Ectodermal cell (in vitro differentiated cells): ENCODE measurements around the gene PABPN1L.

ENCODE experiments used
- H3K27ac ChIP-seq: 2 replicates; pipeline ENCODE4 v1.7.0; 2013; ENCODE audit warnings: mild to moderate bottlenecking, low read depth, low read length; ENCODE audit not compliant: insufficient read depth, poor library complexity, severe bottlenecking
- H3K27me3 ChIP-seq: 2 replicates; pipeline ENCODE4 v1.7.0; 2013; ENCODE audit warnings: mild to moderate bottlenecking, low read length; ENCODE audit not compliant: insufficient read depth, control insufficient read depth, poor library complexity, severe bottlenecking
- H3K36me3 ChIP-seq: one replicate; pipeline ENCODE4 v1.7.0; 2013; ENCODE audit warnings: low read length; ENCODE audit not compliant: control insufficient read depth, insufficient read depth
- H3K4me1 ChIP-seq: one replicate; pipeline ENCODE4 v1.7.0; 2013; ENCODE audit warnings: low read length; ENCODE audit not compliant: control insufficient read depth, insufficient read depth
- H3K4me3 ChIP-seq: 2 replicates; pipeline ENCODE4 v1.7.0; 2013; ENCODE audit warnings: low read depth, low read length, control low read depth; ENCODE audit not compliant: insufficient read depth
- H3K9me3 ChIP-seq: 2 replicates; pipeline ENCODE4 v1.7.0; 2013; ENCODE audit warnings: mild to moderate bottlenecking, low read length, moderate library complexity; ENCODE audit not compliant: control insufficient read depth
- WGBS, 2 experiments: methylation state at CpG; one replicate each; pipeline ENCODE4 v1.1.7; 2013; ENCODE audit warnings: missing lambda C conversion rate in 2 of 2; 5-methylcytosine and 5-hydroxymethylcytosine counted together

Gene PABPN1L

DNA sequence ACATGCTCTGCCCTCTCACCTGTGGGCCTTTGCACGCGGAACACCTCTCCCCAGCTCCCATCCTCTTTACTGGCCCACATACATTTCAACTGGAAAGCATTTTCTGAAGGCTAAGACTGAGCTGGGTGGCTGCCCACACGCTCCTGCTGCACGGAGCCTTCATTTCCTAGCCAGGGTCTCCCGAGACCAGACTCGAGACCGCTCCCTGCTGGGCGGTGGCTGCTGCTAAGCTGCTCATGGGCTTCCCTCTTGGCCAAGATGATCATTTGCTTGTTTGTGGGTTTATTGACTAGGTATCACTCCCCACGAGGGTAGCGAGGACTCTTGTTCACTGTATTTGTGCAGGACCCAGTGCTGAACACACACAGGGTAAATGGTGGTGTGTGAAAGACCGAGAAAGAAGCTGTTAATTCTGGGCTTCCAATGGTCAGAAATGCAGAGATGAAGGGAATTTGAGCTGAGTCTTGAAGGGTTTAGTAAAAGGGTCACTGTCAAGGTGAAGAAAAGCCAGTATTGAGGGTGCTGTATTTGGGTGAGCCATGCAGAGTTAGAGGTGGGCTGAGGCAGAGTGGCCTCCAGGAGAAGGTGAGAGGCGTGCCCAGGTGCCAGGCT, 8.6 kb downstream of the PABPN1L start:
- 19 to 21% methylated on average over 12 of the region's 12 CpGs for WGBS, 2 experiments

DNA sequence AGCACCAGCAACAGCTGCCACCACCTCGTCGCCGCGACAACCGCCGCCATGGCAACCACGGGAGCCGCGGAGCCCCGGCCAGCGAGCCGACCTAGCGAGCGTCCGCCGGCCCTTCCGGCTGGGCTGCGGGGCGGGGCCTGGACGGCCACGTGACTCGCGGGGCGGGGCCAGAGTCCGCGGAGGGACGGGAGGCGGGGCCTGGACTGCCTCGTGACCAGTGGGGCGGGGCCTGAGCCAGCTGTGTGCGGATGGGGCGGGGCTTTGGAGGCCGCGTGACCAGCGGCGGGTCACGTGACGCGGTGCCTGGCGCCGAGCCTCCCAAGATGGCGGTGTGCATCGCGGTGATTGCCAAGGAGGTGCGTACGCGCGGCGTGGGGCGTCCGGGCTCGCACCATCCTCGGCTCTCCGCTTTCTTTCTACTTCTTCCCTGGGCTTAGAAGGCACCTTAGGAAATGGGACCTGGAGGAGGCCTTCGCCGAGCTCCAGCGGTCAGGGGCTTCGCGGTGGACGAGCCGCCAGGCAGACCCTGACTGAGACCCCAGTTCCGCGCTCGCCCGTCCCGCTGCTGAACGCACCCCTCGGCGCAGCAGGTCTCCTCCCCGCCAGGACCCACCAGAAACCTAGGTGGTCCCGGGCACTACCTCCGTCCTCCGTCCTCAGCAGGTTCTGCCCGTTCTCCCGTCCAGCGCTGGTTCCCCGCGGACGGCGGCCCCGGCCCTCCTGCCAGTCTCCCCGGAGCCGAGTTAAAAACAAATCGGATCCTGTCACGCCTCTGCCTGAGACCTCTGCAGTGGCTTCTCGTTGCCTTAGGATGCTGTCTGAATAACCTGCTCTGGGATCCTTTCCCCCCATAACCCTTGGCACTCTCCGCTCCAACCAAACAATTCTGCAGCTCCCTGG, 9.4 kb downstream of the PABPN1L start, which contains the start of the genes GALNS and TRAPPC2L:
Gene GALNS, minus strand, starts transcription at position 120 of the 900 bp plus-strand sequence. Its CDS starts 70 bp downstream, at position 50.
Gene TRAPPC2L, plus strand, starts transcription at position 300 of the 900 bp plus-strand sequence. Its CDS starts 24 bp downstream, at position 324.
- peaks cover 10% of the 10 kb centered on the region for H3K4me1 ChIP-seq
- no peaks in the 10 kb centered on the region for H3K9me3 ChIP-seq
- WGBS, 2 experiments, result 0 to 1% methylated on average over 87 of the region's 87 CpGs
- peak within 1 kb of the TSS; percentile 98 for H3K4me3 ChIP-seq
- H3K36me3 ChIP-seq, result peaks cover 13% of the 10 kb centered on the region
- H3K27me3 ChIP-seq, result no peaks in the 10 kb centered on the region
- peak within 1 kb of the TSS; percentile 60 for H3K27ac ChIP-seq

More for the DNA sequence above, 8.6 kb downstream of the PABPN1L start:
- H3K27me3 ChIP-seq, result no peaks in the 10 kb centered on the region
- H3K27ac ChIP-seq, result no peak overlapping the region
- peak overlapping the region; percentile 98 for H3K4me3 ChIP-seq
- H3K4me1 ChIP-seq, result peaks cover 10% of the 10 kb centered on the region
- H3K36me3 ChIP-seq, result peaks cover 13% of the 10 kb centered on the region
- H3K9me3 ChIP-seq, result no peaks in the 10 kb centered on the region

DNA sequence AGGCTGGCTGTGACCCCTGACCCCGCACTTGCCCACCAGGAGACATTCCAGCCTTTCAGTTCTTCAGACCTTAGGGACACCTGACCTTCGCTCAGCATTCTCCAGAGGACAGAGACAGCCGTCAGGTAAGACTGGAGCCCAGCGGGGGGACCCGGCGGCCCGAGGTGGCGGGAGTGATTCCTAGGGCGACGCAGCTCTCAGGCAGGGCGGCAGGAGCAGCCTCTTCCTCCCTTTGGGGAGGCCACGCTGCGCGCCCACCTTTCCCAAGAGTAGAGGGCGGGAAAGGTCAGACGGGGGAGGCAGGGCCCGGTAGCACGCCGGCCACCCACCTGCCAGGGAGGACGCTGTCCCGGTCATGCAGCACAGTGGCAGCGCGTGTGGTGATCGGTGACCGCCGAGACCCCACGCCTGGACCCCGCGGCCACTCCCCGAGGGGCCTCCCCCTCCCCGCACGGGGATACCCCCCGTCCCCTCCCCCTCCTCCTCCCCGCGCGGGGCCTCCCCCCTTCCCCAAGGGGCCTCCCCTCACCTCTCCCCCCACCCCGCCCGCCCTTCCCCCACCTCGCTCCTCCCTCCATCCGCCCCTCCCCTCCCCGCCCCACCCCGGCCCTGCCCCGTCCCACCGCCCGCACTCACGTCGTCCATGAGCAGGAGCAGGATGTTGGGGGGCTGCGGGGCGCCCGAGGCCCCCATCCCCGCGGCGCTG, 10.2 kb downstream of the PABPN1L start:
- Histone ChIP-seq H3K9me3 (no peaks in the 10 kb centered on the region), H3K27me3 (no peaks in the 10 kb centered on the region), H3K4me1 (peaks cover 10% of the 10 kb centered on the region), H3K27ac (no peak overlapping the region), H3K4me3 (peak overlapping the region; percentile 98), H3K36me3 (peaks cover 13% of the 10 kb centered on the region)
- WGBS, 2 experiments, result 5% methylated on average over 40 to 41 of the region's 53 CpGs

- peak overlapping the region; percentile 98 for H3K4me3 ChIP-seq
- H3K27ac ChIP-seq, result no peak overlapping the region
- no peaks in the 10 kb centered on the region for H3K27me3 ChIP-seq
- no peaks in the 10 kb centered on the region for H3K9me3 ChIP-seq
- peaks cover 10% of the 10 kb centered on the region for H3K4me1 ChIP-seq
- WGBS, 2 experiments, result 84 to 87% methylated on average over 13 of the region's 13 CpGs
- H3K36me3 ChIP-seq, result peaks cover 13% of the 10 kb centered on the region
Observed at GRCh38 chr16:88855736-88856121, 10.7 kb downstream of the PABPN1L start.

DNA sequence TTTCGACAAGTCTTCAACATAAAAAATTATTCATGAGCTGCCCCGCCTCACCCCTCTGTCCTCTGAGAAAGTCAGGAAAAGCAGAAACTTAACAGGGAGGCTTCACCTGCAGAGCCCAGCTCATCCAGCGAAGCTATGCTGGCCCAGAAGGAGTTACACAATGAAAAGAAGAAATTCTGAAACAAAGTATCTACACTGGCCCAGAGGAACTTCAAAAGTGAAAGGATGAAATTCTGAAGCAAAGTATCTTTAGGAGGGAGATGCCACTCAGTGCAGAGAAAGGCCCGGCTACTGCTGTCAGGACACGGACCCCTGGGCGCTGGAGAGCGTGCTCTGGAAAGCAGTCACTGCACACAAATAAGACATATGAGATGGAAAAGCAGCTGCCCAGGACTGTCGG, 11.3 kb downstream of the PABPN1L start:
- Histone ChIP-seq H3K4me3 (no peak overlapping the region), H3K9me3 (no peaks in the 10 kb centered on the region), H3K27ac (no peak overlapping the region), H3K4me1 (peaks cover 10% of the 10 kb centered on the region), H3K36me3 (peaks cover 7% of the 10 kb centered on the region), H3K27me3 (no peaks in the 10 kb centered on the region)
- 95 to 96% methylated on average over 8 of the region's 8 CpGs for WGBS, 2 experiments

DNA sequence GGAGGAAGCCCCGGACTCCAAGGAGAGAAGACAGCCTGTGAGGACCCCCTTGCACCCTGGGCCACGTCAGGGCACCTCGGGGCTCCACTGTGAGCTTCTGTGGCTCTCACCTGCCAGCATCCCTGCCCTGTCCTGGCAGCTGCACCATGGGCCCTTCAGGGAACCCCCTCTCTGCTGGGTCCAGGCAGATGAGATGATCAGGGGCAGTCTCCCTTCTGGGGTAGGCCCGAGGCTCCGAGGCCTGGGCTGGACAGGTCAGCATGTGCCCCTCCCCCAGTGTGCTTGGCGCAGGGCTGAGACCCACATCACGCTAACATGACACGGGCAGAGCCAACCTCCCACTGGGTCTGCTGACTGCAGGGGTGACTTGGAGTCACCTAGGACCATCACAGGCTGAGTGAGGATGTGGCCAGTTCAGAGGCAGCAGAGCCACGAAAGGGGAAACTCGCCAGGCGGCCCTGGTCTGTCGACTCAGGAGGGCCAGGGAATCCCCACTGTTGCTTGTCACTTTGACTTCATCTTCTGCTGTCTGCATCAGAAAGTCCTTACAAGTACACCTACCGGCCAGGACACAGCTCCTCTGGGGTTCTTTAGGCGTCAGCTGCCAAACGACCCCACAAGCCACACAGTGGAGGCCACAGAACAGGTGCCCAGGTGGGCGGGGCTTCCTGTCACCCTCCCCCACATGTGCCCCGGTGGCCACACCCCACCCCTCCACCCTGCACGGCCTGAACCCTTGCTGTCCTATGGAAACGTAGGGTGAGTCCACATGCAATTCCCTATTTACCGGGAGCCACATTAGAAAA, 12.0 kb downstream of the PABPN1L start:
- WGBS, 2 experiments, result 84% methylated on average over 20 of the region's 20 CpGs

GRCh38 chr16:88853325-88853941, 13.0 kb downstream of the PABPN1L start:
- Histone ChIP-seq H3K27ac (no peak overlapping the region), H3K4me3 (no peak overlapping the region), H3K9me3 (no peaks in the 10 kb centered on the region), H3K4me1 (peaks cover 10% of the 10 kb centered on the region), H3K36me3 (no peaks in the 10 kb centered on the region), H3K27me3 (no peaks in the 10 kb centered on the region)
- 92 to 94% methylated on average over 17 of the region's 17 CpGs for WGBS, 2 experiments

More for the DNA sequence above, 12.0 kb downstream of the PABPN1L start:
- Histone ChIP-seq H3K9me3 (no peaks in the 10 kb centered on the region), H3K4me3 (no peak overlapping the region), H3K4me1 (peaks cover 10% of the 10 kb centered on the region), H3K27me3 (no peaks in the 10 kb centered on the region), H3K27ac (no peak overlapping the region), H3K36me3 (peaks cover 4% of the 10 kb centered on the region)

DNA sequence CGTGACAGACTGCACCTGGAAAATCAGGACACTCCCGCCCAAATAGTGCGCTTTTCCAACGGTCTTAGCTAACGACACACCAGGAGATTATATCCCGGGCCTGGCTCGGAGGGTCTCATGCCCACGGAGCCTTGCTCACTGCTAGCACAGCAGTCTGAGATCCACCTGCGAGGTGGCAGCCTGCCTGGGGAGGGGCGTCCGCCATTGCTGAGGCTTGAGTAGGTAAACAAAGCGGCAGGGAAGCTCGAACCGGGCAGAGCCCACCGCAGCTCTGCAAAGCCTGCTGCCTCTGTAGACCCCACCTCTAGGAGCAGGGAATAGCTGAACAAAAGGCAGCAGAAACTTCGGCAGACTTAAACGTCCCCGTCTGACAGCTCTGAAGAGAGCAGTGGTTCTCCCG, 14.8 kb downstream of the PABPN1L start:
- H3K27me3 ChIP-seq, result no peaks in the 10 kb centered on the region

DNA sequence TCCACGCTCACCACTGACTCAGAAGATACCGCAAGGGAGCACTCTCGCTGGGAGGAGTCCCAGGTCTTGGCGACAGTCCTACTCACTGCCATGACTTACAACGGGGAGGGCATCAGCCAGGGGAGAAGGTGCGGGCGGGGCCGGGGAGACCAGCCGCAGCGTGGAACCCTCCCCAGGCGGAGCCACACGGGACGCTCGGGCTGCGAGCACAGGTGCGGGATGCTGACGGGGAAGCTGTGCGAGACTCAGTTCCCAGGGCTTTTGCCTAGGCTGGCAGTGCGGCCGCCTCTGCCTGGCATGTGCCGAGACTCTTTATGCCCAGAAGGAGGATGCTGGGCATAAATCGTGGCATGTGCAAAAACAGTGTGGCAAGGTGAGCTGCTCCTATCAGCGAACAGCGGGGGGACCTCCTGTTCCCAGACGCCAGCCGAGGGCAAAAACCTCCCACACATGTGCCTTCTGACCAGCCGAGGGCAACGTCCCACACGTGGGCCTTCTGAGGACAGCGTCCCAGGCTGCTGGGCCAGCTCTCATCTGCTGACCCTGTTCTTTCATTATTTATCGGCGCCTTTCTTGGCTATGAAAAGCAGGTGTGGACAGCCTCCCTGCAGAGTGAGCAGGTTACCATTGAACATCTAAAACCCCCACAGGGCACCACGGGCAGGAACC, 15.8 kb downstream of the PABPN1L start:
- H3K4me3 ChIP-seq, result no peak overlapping the region
- H3K9me3 ChIP-seq, result no peaks in the 10 kb centered on the region
- H3K4me1 ChIP-seq, result peaks cover 1% of the 10 kb centered on the region
- no peaks in the 10 kb centered on the region for H3K27me3 ChIP-seq
- 90 to 92% methylated on average over 33 of the region's 33 CpGs for WGBS, 2 experiments
- H3K36me3 ChIP-seq, result no peaks in the 10 kb centered on the region
- no peak overlapping the region for H3K27ac ChIP-seq

More for the DNA sequence above, 14.8 kb downstream of the PABPN1L start:
- no peak overlapping the region for H3K4me3 ChIP-seq
- H3K9me3 ChIP-seq, result no peaks in the 10 kb centered on the region
- H3K36me3 ChIP-seq, result no peaks in the 10 kb centered on the region
- H3K27ac ChIP-seq, result no peak overlapping the region
- H3K4me1 ChIP-seq, result peaks cover 6% of the 10 kb centered on the region
- 95 to 96% methylated on average over 19 of the region's 19 CpGs for WGBS, 2 experiments
